Naive B cell (primary cell): Measurements from ENCODE around the gene CPSF4L. TPM values are rescaled to one million over a fixed set of nuclear protein-coding genes. Genes with fewer than 3 reads are reported as not detected.

Experiments
- ATAC-seq, 2 donors: fragments of 150-1000 bp; cut with Tn5 transposase; 2 replicates each; pipeline ENCODE4 v1.10.0; 2021; ENCODE audit warnings: low read depth in 2 of 2, mild to moderate bottlenecking in 2 of 2, moderate library complexity in 2 of 2
- DNase-seq: peaks from one replicate; pipeline ENCODE4 v3.0.0; 2022
- H3K27ac Mint-ChIP-seq, 6 donors: one replicate each; pipeline ENCODE4 v1.8.0; 2020 to 2022; ENCODE audit warnings: mild to moderate bottlenecking in 6 of 6, mixed read lengths in 6 of 6, moderate library complexity in 5 of 6, inconsistent platforms in 2 of 6
- H3K27me3 Mint-ChIP-seq, 3 donors: one replicate each; pipeline ENCODE4 v1.8.0; 2021 to 2022; ENCODE audit warnings: mixed read lengths in 3 of 3, mild to moderate bottlenecking in 1 of 3
- H3K36me3 Mint-ChIP-seq, 2 donors: one replicate each; pipeline ENCODE4 v1.8.0; 2020 to 2022; ENCODE audit warnings: mixed read lengths in 2 of 2, inconsistent platforms in 1 of 2, mild to moderate bottlenecking in 1 of 2
- H3K4me1 Mint-ChIP-seq, 3 donors: one replicate each; pipeline ENCODE4 v1.8.0; 2020 to 2022; ENCODE audit warnings: mixed read lengths in 3 of 3, inconsistent platforms in 1 of 3, mild to moderate bottlenecking in 1 of 3, moderate library complexity in 1 of 3
- H3K4me3 Mint-ChIP-seq, 8 donors: one replicate each; pipeline ENCODE4 v1.8.0; 2020 to 2022; ENCODE audit warnings: mild to moderate bottlenecking in 8 of 8, mixed read lengths in 8 of 8, moderate library complexity in 8 of 8, inconsistent platforms in 2 of 8
- H3K9me3 Mint-ChIP-seq, 7 donors: one replicate each; pipeline ENCODE4 v1.8.0; 2020 to 2022; ENCODE audit warnings: mixed read lengths in 7 of 7, mild to moderate bottlenecking in 5 of 7, inconsistent platforms in 2 of 7, moderate library complexity in 1 of 7
- polyA plus RNA-seq, 6 donors: library from polyadenylated mRNA; unstranded; fragments of 300-500 nt; fragmentation: Illumina TruSeq; gene quantifications; one replicate each; pipeline ENCODE4 v1.2.3, GENCODE V29; 2021; ENCODE audit warnings: low read depth in 6 of 6

The CPSF4L gene
- polyA plus RNA-seq, 6 donors from 2014 or later = not detected

- H3K27ac Mint-ChIP-seq = no peak overlapping the region
- no peak for DNase-seq
- peaks cover 5 to 37% (median 6%) of the 10 kb centered on the region in 3 donors for H3K27me3 Mint-ChIP-seq
- ATAC-seq = no peak
- H3K36me3 Mint-ChIP-seq = no peaks in the 10 kb centered on the region
- no peak overlapping the region for H3K4me3 Mint-ChIP-seq
- peaks cover 0 to 2% (median 0%) of the 10 kb centered on the region in 7 donors for H3K9me3 Mint-ChIP-seq
- peaks cover 3 to 8% (median 3%) of the 10 kb centered on the region in 3 donors for H3K4me1 Mint-ChIP-seq
Measured at GRCh38 chr17:73285603-73285908, 23.9 kb upstream of the CPSF4L start.

- no peak overlapping the region for H3K27ac Mint-ChIP-seq
- peaks cover 5 to 32% (median 6%) of the 10 kb centered on the region in 3 donors for H3K27me3 Mint-ChIP-seq
- ATAC-seq = no peak
- no peak overlapping the region for H3K4me3 Mint-ChIP-seq
- peaks cover 0 to 2% (median 0%) of the 10 kb centered on the region in 7 donors for H3K9me3 Mint-ChIP-seq
- no peaks in the 10 kb centered on the region for H3K36me3 Mint-ChIP-seq
- DNase-seq = no peak
- H3K4me1 Mint-ChIP-seq = peaks cover 0 to 8% (median 3%) of the 10 kb centered on the region in 3 donors
Measured at GRCh38 chr17:73284906-73285602, 23.4 kb upstream of the CPSF4L start.

DNA sequence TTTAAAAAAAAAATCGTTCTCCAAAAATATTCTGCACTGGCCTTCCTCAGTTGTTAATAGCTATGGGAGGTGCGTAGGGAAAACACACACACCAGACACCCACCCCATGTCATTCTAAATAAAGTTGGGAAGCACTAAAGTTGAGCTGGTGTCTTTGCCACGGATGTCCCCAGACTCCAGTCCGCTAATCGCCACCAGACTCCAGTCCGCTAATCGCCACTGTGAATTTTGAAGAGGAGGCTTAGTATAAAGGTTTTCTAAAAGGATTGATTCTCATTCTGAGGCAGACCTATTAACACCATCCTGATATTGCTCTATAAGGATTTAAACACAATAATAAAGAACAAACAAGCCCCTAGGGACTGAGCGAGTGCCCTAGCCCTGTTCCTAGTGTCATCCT lies 22.7 kb upstream of the CPSF4L start:
- H3K36me3 Mint-ChIP-seq = no peaks in the 10 kb centered on the region
- H3K4me1 Mint-ChIP-seq = peaks cover 0 to 8% (median 3%) of the 10 kb centered on the region in 3 donors
- H3K9me3 Mint-ChIP-seq = peaks cover 0 to 2% (median 0%) of the 10 kb centered on the region in 7 donors
- DNase-seq = no peak
- peaks cover 3 to 26% (median 5%) of the 10 kb centered on the region in 3 donors for H3K27me3 Mint-ChIP-seq
- H3K4me3 Mint-ChIP-seq = no peak overlapping the region
- no peak overlapping the region for H3K27ac Mint-ChIP-seq
- ATAC-seq = no peak

GRCh38 chr17:73283841-73284282 lies 22.2 kb upstream of the CPSF4L start:
- no peaks in the 10 kb centered on the region for H3K36me3 Mint-ChIP-seq
- peak overlapping the region in 1 of 6 donors; percentile 66 for H3K27ac Mint-ChIP-seq
- H3K9me3 Mint-ChIP-seq = peaks cover 0 to 2% (median 0%) of the 10 kb centered on the region in 7 donors
- no peak overlapping the region for H3K4me3 Mint-ChIP-seq
- peaks cover 0 to 30% (median 8%) of the 10 kb centered on the region in 3 donors for H3K27me3 Mint-ChIP-seq
- no peak for ATAC-seq
- no peak for DNase-seq
- H3K4me1 Mint-ChIP-seq = peaks cover 0 to 8% (median 3%) of the 10 kb centered on the region in 3 donors

DNA sequence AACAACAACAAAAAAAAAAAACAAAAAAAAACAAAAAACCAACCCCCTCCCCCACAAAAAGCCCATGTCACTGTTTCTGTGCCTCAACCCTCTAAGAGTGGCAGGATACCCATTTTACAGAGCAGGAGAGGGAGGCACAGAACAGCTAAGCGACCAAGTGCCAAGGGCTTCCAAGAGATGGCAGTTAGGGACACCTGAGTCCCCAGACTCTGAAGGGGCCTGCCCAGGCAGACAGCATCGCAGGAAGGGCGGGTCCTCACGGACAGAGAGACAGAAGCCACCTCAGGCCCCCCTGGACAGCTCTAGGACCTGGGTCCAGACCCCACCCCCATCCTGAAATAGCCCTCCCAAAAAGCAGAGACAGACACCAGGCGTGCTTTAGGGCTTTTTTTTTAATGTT lies 21.6 kb upstream of the CPSF4L start:
- ATAC-seq (no peak), DNase-seq (no peak)
- Mint-ChIP-seq H3K9me3 (peaks cover 0 to 2% (median 0%) of the 10 kb centered on the region in 7 donors), H3K27ac (peak overlapping the region in 1 of 6 donors; percentile 66), H3K36me3 (no peaks in the 10 kb centered on the region), H3K4me3 (no peak overlapping the region), H3K27me3 (peaks cover 0 to 36% (median 8%) of the 10 kb centered on the region in 3 donors), H3K4me1 (peaks cover 0 to 8% (median 3%) of the 10 kb centered on the region in 3 donors)

DNA sequence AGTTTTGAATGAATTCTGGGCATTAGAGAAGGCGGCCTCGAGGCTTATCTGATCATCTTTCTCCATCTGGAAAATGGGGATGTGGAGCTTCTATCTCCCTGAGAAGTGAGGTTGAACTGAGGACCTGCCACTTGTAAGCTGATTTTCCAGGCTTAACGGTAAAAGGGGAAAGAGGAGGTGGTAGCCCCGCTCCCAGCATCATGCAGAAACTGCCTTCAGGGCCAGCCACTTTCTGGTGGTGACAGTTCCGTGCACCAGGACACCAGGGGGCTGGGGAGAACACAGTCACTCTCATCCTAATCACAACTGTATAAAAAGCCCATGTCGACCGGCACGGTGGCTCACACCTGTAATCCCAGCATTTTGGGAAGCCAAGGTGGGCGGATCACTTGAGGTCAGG lies 20.9 kb upstream of the CPSF4L start:
- no peak overlapping the region for H3K27ac Mint-ChIP-seq
- no peaks in the 10 kb centered on the region for H3K36me3 Mint-ChIP-seq
- DNase-seq (no peak), ATAC-seq (no peak)
- H3K9me3 Mint-ChIP-seq = peaks cover 0 to 2% (median 0%) of the 10 kb centered on the region in 7 donors
- H3K4me3 Mint-ChIP-seq = no peak overlapping the region
- H3K4me1 Mint-ChIP-seq = peaks cover 0 to 8% (median 3%) of the 10 kb centered on the region in 3 donors
- peaks cover 0 to 30% (median 8%) of the 10 kb centered on the region in 3 donors for H3K27me3 Mint-ChIP-seq

DNA sequence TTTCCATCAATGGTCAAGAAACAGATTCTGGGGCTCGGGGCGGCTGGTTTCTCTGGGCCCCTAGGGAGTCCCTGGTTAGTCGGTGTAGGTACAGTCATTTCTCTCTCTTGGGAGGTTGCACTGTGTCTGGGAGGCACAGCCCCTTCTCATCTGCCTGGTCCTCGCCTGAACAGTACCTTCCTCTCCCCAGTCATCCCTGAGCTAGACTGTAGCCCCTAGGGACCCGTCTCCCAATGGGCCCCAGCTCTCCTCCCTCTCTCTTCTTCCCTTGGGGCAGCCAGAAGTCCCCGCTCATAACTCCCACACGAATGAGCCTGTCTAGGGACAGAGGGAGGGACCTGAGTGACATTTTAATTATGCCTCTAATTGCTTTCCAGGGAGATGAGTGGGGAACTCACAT lies 20.2 kb upstream of the CPSF4L start:
- no peaks in the 10 kb centered on the region for H3K36me3 Mint-ChIP-seq
- H3K27me3 Mint-ChIP-seq = peaks cover 0 to 26% (median 8%) of the 10 kb centered on the region in 3 donors
- H3K4me3 Mint-ChIP-seq = peak overlapping the region in 1 of 8 donors; percentile 22
- DNase-seq (no peak), ATAC-seq (no peak)
- H3K4me1 Mint-ChIP-seq = peaks cover 0 to 8% (median 3%) of the 10 kb centered on the region in 3 donors
- peaks cover 0 to 2% (median 0%) of the 10 kb centered on the region in 7 donors for H3K9me3 Mint-ChIP-seq
- peak overlapping the region in 2 of 6 donors; percentile 70 to 91 for H3K27ac Mint-ChIP-seq

- H3K9me3 Mint-ChIP-seq = no peaks in the 10 kb centered on the region
- DNase-seq (no peak), ATAC-seq (no peak)
- H3K4me3 Mint-ChIP-seq = no peak overlapping the region
- H3K27me3 Mint-ChIP-seq = peaks cover 0 to 19% (median 8%) of the 10 kb centered on the region in 3 donors
- H3K27ac Mint-ChIP-seq = no peak overlapping the region
- peaks cover 0 to 8% (median 3%) of the 10 kb centered on the region in 3 donors for H3K4me1 Mint-ChIP-seq
- no peaks in the 10 kb centered on the region for H3K36me3 Mint-ChIP-seq
Measured at GRCh38 chr17:73280191-73280590, 18.5 kb upstream of the CPSF4L start.

- no peak overlapping the region for H3K4me3 Mint-ChIP-seq
- DNase-seq (no peak), ATAC-seq (no peak)
- no peak overlapping the region for H3K27ac Mint-ChIP-seq
- no peaks in the 10 kb centered on the region for H3K36me3 Mint-ChIP-seq
- no peaks in the 10 kb centered on the region for H3K9me3 Mint-ChIP-seq
- peaks cover 0 to 19% (median 8%) of the 10 kb centered on the region in 3 donors for H3K27me3 Mint-ChIP-seq
- peaks cover 0 to 8% (median 3%) of the 10 kb centered on the region in 3 donors for H3K4me1 Mint-ChIP-seq
Measured at GRCh38 chr17:73279704-73280103, 18.0 kb upstream of the CPSF4L start.

DNA sequence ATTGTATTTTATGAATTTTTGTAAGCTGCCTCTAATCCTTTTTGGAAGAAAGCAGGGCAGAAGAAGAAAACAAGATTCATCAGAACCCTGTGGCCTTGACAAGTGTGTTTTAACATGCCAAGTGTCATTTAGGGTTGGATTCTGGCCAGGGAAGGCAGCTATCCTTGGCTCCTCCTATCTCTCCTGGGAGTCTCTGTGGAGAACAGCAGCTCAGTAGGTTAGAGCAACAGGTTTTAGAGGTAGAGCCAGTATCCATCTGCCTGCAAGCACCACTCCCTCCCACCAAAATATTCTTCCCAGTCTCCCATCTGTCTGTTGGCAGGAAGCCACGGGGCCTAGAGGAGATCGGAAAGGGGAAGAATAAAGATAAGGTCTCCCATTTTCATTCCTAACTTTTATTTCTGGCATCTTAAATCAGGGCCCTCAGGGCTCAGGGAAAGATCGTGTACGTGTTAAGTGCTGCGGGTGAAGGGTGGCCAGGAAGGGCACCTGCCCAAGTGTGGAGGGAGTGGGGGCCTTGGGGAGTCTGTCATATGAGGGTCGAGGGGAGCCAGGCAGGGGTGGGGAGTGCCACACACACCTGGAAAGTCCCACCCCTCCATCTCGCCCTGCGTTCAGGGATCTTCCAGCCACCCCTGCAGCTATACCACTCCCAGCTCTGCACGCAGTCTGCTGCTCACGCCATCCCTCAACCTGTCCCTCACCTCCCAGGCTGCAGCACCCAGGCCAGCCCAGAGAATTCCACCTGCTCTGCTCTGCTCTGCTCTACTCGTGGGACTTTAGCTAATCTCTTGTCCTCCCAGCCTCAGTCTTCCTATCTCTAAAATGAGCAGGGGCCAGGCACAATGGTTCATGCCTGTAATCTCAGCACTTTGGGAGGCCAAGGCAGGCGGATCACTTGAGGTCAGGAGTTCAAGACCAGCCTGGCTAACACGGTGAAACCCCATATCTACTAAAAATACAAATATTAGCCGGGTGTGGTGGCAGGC lies 17.1 kb upstream of the CPSF4L start:
- DNase-seq = no peak
- ATAC-seq = no peak
- Mint-ChIP-seq H3K4me1 (peaks cover 0 to 5% (median 3%) of the 10 kb centered on the region in 3 donors), H3K36me3 (no peaks in the 10 kb centered on the region), H3K9me3 (no peaks in the 10 kb centered on the region), H3K4me3 (no peak overlapping the region), H3K27ac (peak overlapping the region in 1 of 6 donors; percentile 65), H3K27me3 (peaks cover 0 to 24% (median 8%) of the 10 kb centered on the region in 3 donors)

DNA sequence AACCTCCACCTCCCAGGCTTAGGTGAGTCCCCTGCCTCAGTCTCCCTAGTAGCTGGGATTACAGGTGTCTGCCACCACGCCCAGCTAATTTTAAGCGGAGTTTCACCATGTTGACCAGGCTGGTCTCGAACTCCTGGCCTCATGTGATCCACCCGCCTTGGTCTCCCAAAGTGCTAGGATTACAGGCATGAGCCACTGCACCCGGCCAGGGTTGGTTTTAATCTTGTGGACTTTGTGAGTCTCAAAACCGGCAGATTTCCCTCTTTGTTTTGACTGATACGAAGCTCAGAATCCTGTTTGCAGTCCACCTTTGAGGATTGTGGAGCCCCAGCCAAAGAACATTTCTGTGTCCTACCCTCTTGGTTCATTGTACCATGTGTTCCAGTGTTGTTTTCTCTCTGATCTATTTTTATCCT lies 16.4 kb upstream of the CPSF4L start:
- DNase-seq = no peak
- Mint-ChIP-seq H3K27ac (no peak overlapping the region), H3K9me3 (no peaks in the 10 kb centered on the region), H3K27me3 (peaks cover 0 to 24% (median 8%) of the 10 kb centered on the region in 3 donors), H3K4me1 (no peaks in the 10 kb centered on the region), H3K4me3 (no peak overlapping the region), H3K36me3 (no peaks in the 10 kb centered on the region)
- no peak for ATAC-seq

GRCh38 chr17:73274490-73274889 lies 12.8 kb upstream of the CPSF4L start:
- ATAC-seq (no peak), DNase-seq (no peak)
- H3K9me3 Mint-ChIP-seq = no peaks in the 10 kb centered on the region
- no peak overlapping the region for H3K4me3 Mint-ChIP-seq
- H3K36me3 Mint-ChIP-seq = no peaks in the 10 kb centered on the region
- H3K27ac Mint-ChIP-seq = peak overlapping the region in 1 of 6 donors; percentile 62
- H3K27me3 Mint-ChIP-seq = peaks cover 0 to 17% (median 8%) of the 10 kb centered on the region in 3 donors
- H3K4me1 Mint-ChIP-seq = no peaks in the 10 kb centered on the region

DNA sequence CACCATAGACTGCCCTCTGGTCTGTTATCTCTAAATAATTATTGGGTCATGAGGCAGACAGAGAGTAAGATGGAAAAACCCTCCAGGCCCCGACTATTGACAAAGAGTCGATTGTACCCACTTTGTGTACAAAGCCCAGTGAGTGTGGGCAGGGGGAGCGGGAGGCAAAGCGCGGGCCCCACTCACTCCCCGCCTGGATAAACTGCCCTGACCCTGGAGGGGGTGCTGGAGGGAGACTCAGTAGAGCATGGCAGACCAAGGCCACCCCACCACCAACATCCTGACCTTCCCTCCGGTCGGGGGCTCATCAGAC lies 11.2 kb upstream of the CPSF4L start:
- no peaks in the 10 kb centered on the region for H3K36me3 Mint-ChIP-seq
- H3K27me3 Mint-ChIP-seq = peaks cover 0 to 6% (median 0%) of the 10 kb centered on the region in 3 donors
- ATAC-seq (no peak), DNase-seq (no peak)
- peak overlapping the region in 1 of 6 donors; percentile 19 for H3K27ac Mint-ChIP-seq
- no peaks in the 10 kb centered on the region for H3K9me3 Mint-ChIP-seq
- H3K4me3 Mint-ChIP-seq = no peak overlapping the region
- H3K4me1 Mint-ChIP-seq = no peaks in the 10 kb centered on the region
